CD14-positive monocyte (primary cell): ENCODE measurements around the gene SLC9A9. TPM values are rescaled to one million over a fixed set of nuclear protein-coding genes. Genes with fewer than 3 reads are reported as not detected.

Source experiments
- DNase-seq, 3 donors: peaks; one replicate each; pipeline ENCODE4 v3.0.0-alpha.2; 2011 to 2022
- H2AFZ ChIP-seq: 2 replicates; pipeline ENCODE4 v1.6.0; 2012; ENCODE audit warnings: mild to moderate bottlenecking, low read depth, low read length, inconsistent platforms; ENCODE audit not compliant: insufficient read depth, poor library complexity, severe bottlenecking
- H3K27ac ChIP-seq, 2 donors: 1 replicate in 1 of 2; 2 replicates in 1 of 2; pipeline ENCODE4 v1.5.1; 2012 to 2013; ENCODE audit warnings: low read length in 2 of 2, control low read depth in 1 of 2, inconsistent platforms in 1 of 2, low read depth in 1 of 2, mild to moderate bottlenecking in 1 of 2
- H3K27me3 ChIP-seq, 2 donors: one replicate each; pipeline versions ENCODE4 v1.6.0 to v1.6.1; 2011 to 2013; ENCODE audit warnings: low read length in 2 of 2; ENCODE audit not compliant: control insufficient read depth in 2 of 2, insufficient read depth in 2 of 2
- H3K36me3 ChIP-seq, 2 donors: replicated peaks in 1 of 2; 1 replicate in 1 of 2; 2 replicates in 1 of 2; pipeline versions ENCODE4 v1.5.1 to v1.6.1; 2012 to 2013; ENCODE audit warnings: low read length in 2 of 2, control low read depth in 1 of 2, inconsistent platforms in 1 of 2, mild to moderate bottlenecking in 1 of 2; ENCODE audit not compliant: insufficient read depth in 2 of 2, control insufficient read depth in 1 of 2
- H3K4me1 ChIP-seq, 2 donors: 1 replicate in 1 of 2; 2 replicates in 1 of 2; pipeline versions ENCODE4 v1.5.1 to v1.6.1; 2012 to 2013; ENCODE audit warnings: low read length in 2 of 2, control low read depth in 1 of 2, inconsistent platforms in 1 of 2, mild to moderate bottlenecking in 1 of 2, moderate library complexity in 1 of 2; ENCODE audit not compliant: insufficient read depth in 2 of 2, control insufficient read depth in 1 of 2
- H3K4me2 ChIP-seq: replicated peaks from 2 replicates; pipeline ENCODE3; 2012; ENCODE audit warnings: low read length, moderate library complexity, mild to moderate bottlenecking; ENCODE audit not compliant: poor library complexity, severe bottlenecking; ENCODE audit errors: extremely low read depth
- H3K4me3 ChIP-seq, 3 experiments: fragments of 200-600 bp in 1 of 3; sonication (generic) in 1 of 3; replicated peaks in 1 of 3; 1 replicate in 2 of 3; 2 replicates in 1 of 3; pipeline ENCODE4 v1.5.1; 2011 to 2013; ENCODE audit warnings: low read length in 3 of 3, mild to moderate bottlenecking in 3 of 3, control low read depth in 2 of 3, low read depth in 2 of 3, inconsistent platforms in 1 of 3, moderate library complexity in 1 of 3
- H3K79me2 ChIP-seq: 2 replicates; pipeline ENCODE4 v1.6.0; 2012; ENCODE audit warnings: mild to moderate bottlenecking, control low read depth, inconsistent platforms, low read length, moderate library complexity; ENCODE audit not compliant: insufficient read depth
- H3K9ac ChIP-seq: 2 replicates; pipeline ENCODE4 v1.6.0; 2017; ENCODE audit warnings: low read length, mild to moderate bottlenecking; ENCODE audit not compliant: insufficient read depth, poor library complexity, severe bottlenecking
- H3K9me3 ChIP-seq, 2 donors: replicated peaks in 1 of 2; 1 replicate in 1 of 2; 2 replicates in 1 of 2; pipeline versions ENCODE4 v1.5.1 to v1.6.1; 2012 to 2013; ENCODE audit warnings: low read length in 2 of 2, control low read depth in 1 of 2; ENCODE audit not compliant: control insufficient read depth in 1 of 2, insufficient read depth in 1 of 2
- H4K20me1 ChIP-seq: 2 replicates; pipeline ENCODE4 v1.6.0; 2012; ENCODE audit warnings: mild to moderate bottlenecking, low read length, control low read depth, moderate library complexity; ENCODE audit not compliant: insufficient read depth
- H3K27ac Mint-ChIP-seq, 7 donors: one replicate each; pipeline ENCODE4 v1.8.0; 2020; ENCODE audit warnings: mild to moderate bottlenecking in 7 of 7, mixed read lengths in 7 of 7, moderate library complexity in 6 of 7, inconsistent platforms in 2 of 7
- H3K27me3 Mint-ChIP-seq, 3 donors: one replicate each; pipeline ENCODE4 v1.8.0; 2021 to 2022; ENCODE audit warnings: low read depth in 3 of 3, mild to moderate bottlenecking in 3 of 3, mixed read lengths in 3 of 3, moderate library complexity in 3 of 3, inconsistent platforms in 1 of 3
- H3K36me3 Mint-ChIP-seq, 2 donors: one replicate each; pipeline ENCODE4 v1.8.0; 2020; ENCODE audit warnings: mixed read lengths in 2 of 2, inconsistent platforms in 1 of 2, mild to moderate bottlenecking in 1 of 2
- H3K4me1 Mint-ChIP-seq: one replicate; pipeline ENCODE4 v1.8.0; 2020; ENCODE audit warnings: mild to moderate bottlenecking, mixed read lengths
- H3K4me3 Mint-ChIP-seq, 2 donors: one replicate each; pipeline ENCODE4 v1.8.0; 2020; ENCODE audit warnings: mild to moderate bottlenecking in 2 of 2, mixed read lengths in 2 of 2, moderate library complexity in 1 of 2
- H3K9me3 Mint-ChIP-seq, 7 donors: one replicate each; pipeline ENCODE4 v1.8.0; 2020 to 2022; ENCODE audit warnings: mixed read lengths in 7 of 7, mild to moderate bottlenecking in 6 of 7, moderate library complexity in 6 of 7, inconsistent platforms in 2 of 7
- CTCF ChIP-seq: fragments of 200-600 bp; IDR thresholded peaks from one replicate; pipeline ENCODE4 v1.8.0; 2022; ENCODE audit warnings: antibody characterized with exemption, mild to moderate bottlenecking
- WGBS: methylation state at CpG from one replicate; pipeline ENCODE4 v1.1.5; 2013; ENCODE audit warnings: missing lambda C conversion rate; ENCODE audit not compliant: insufficient coverage; 5-methylcytosine and 5-hydroxymethylcytosine counted together
- intact Hi-C, 2 donors: fragments of 100-400 bp; cut with micrococcal nuclease; formaldehyde crosslinking; loops; one replicate each; pipeline versions ENCODE4 v1.15.0 to v1.15.1; 2023
- polyA plus RNA-seq, 3 donors: library from polyadenylated mRNA; depleted of rRNA in 1 of 3; unstranded in 2 of 3; stranded (reverse) in 1 of 3; fragments of 300-500 nt in 2 of 3; fragments of >200 nt in 1 of 3; fragmentation: Illumina TruSeq in 2 of 3; gene quantifications; 1 replicate in 2 of 3; 2 replicates in 1 of 3; pipeline ENCODE4 v1.2.3, GENCODE V29; 2012 to 2021

Gene SLC9A9
- polyA plus RNA-seq, 3 donors = 14.1 to 32.8 (median 27.0) TPM

GRCh38 chr3:143278721-143279120, 569.5 kb downstream of the SLC9A9 start:
- Histone ChIP-seq H3K4me3 (no peak overlapping the region), H4K20me1 (no peaks in the 10 kb centered on the region), H3K9me3 (peaks cover 0 to 2% of the 10 kb centered on the region in 2 donors), H3K4me1 (no peaks in the 10 kb centered on the region), H3K4me2 (no peak overlapping the region), H3K27ac (no peak overlapping the region), H3K36me3 (no peaks in the 10 kb centered on the region), H3K27me3 (no peaks in the 10 kb centered on the region), H3K79me2 (no peaks in the 10 kb centered on the region), H3K9ac (no peak overlapping the region), H2AFZ (no peak overlapping the region)
- Mint-ChIP-seq H3K4me1 (peaks cover 5% of the 10 kb centered on the region), H3K36me3 (peaks cover 0 to 21% of the 10 kb centered on the region in 2 donors), H3K27me3 (no peaks in the 10 kb centered on the region), H3K27ac (no peak overlapping the region), H3K9me3 (peaks cover 0 to 5% (median 0%) of the 10 kb centered on the region in 7 donors), H3K4me3 (no peak overlapping the region)
- intact Hi-C loops = no loop called here
- no peak for TF ChIP-seq CTCF
- no peak for DNase-seq
- WGBS = 50% methylated on average over 1 of the region's 1 CpG

DNA sequence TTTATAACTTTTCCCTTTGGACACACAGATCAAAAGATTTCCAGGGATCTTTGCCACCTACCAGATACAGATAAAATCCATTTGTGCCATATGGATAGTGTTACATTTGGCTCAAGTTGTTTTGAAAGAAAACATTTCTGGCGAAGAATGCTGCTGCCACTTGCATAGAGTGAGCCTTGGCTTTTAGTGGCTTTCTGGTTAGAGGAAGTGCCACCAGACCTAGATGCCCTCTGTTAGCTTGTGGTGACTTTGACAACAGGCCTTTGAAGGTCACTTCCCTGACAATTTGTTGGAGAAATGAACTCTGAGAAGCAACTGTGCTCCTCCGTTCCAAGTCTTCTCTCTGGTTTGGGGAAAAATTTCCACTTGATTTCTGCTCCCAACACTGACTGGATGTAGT, 570.7 kb downstream of the SLC9A9 start:
- no peak for DNase-seq
- no peak overlapping the region for H3K27ac Mint-ChIP-seq
- no peak overlapping the region for H3K4me3 Mint-ChIP-seq

More for the DNA sequence above, 570.7 kb downstream of the SLC9A9 start:
- Histone ChIP-seq H3K27me3 (no peaks in the 10 kb centered on the region), H3K9me3 (peaks cover 0 to 2% of the 10 kb centered on the region in 2 donors), H4K20me1 (no peaks in the 10 kb centered on the region), H3K9ac (no peak overlapping the region), H3K36me3 (no peaks in the 10 kb centered on the region), H3K79me2 (no peaks in the 10 kb centered on the region), H3K4me3 (no peak overlapping the region), H2AFZ (no peak overlapping the region), H3K27ac (no peak overlapping the region), H3K4me1 (no peaks in the 10 kb centered on the region), H3K4me2 (no peak overlapping the region)
- Mint-ChIP-seq H3K9me3 (peaks cover 0 to 5% (median 0%) of the 10 kb centered on the region in 7 donors), H3K27me3 (no peaks in the 10 kb centered on the region), H3K36me3 (peaks cover 0 to 12% of the 10 kb centered on the region in 2 donors), H3K4me1 (peaks cover 5% of the 10 kb centered on the region)
- 83% methylated on average over 2 of the region's 2 CpGs for WGBS
- intact Hi-C loops = no loop called here
- no peak for TF ChIP-seq CTCF
